ENCODE data around the gene KIAA0513. TPM values are rescaled to one million over a fixed set of nuclear protein-coding genes. Genes with fewer than 3 reads are reported as not detected.

Gene KIAA0513
- total RNA-seq, 2 donors from 2014 or later: 23.1 to 71.9 TPM

DNA sequence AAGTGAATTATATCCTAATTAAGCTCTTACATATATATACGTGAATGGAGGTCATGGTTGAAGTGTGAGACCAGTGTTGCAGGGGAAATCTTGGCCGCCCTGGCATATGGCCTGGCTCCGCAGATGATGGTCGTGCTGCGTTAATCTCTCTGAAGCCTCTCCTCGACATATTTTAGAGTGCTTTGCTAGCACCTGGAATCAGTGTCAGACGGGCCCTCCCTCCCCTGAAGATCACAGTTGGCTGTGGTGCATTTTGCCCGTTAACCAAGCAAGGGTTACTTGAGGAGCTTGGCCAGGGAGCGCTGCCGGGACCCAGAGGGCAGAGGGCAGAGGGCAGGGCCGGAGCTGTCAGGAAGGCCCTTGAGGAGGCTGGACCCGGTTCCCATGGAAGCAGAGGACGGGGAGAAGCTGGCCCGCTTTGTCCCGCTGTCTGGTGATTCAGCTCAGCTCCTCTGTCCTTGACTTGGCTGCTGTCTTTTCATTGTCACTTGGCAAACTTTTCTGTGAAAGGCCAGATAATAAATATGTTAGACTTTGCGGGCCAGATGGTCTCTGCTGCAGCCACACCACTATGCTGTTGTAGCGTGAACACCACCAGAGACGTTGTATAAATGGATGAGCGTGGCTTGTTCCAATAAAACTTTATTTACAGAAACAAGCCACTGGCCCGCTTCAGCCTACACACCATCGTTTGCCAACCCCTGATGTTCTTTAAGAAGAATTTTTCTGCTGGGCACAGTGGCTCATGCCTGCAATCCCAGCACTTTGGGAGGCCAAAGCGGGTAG, 52.4 kb downstream of the KIAA0513 start:
- no peak overlapping the region for H3K4me3 ChIP-seq
- H3K27ac ChIP-seq: no peak overlapping the region
- H3K4me1 ChIP-seq: no peaks in the 10 kb centered on the region
- intact Hi-C loops (cut with DNase I): loop anchor here (10.0 kb wide), 1 partner anchor 105 kb away; no protein-coding TSS in a partner anchor
- H3K36me3 ChIP-seq (replicated peaks in 1 of 2; ENCODE audit: insufficient read depth in 1 of 2, low read depth in 2 of 2): peaks cover 12 to 17% of the 10 kb centered on the region in 2 donors
- WGBS, 2 donors: 90 to 91% methylated on average over 22 of the region's 22 CpGs
- H3K9me3 ChIP-seq: no peaks in the 10 kb centered on the region
- H3K27me3 ChIP-seq: no peaks in the 10 kb centered on the region
- DNase-seq (no peak), ATAC-seq (no peak)
- TF ChIP-seq POLR2A (IDR thresholded peaks at IDR 0.05): no peak
- TF ChIP-seq, protein P1, sequence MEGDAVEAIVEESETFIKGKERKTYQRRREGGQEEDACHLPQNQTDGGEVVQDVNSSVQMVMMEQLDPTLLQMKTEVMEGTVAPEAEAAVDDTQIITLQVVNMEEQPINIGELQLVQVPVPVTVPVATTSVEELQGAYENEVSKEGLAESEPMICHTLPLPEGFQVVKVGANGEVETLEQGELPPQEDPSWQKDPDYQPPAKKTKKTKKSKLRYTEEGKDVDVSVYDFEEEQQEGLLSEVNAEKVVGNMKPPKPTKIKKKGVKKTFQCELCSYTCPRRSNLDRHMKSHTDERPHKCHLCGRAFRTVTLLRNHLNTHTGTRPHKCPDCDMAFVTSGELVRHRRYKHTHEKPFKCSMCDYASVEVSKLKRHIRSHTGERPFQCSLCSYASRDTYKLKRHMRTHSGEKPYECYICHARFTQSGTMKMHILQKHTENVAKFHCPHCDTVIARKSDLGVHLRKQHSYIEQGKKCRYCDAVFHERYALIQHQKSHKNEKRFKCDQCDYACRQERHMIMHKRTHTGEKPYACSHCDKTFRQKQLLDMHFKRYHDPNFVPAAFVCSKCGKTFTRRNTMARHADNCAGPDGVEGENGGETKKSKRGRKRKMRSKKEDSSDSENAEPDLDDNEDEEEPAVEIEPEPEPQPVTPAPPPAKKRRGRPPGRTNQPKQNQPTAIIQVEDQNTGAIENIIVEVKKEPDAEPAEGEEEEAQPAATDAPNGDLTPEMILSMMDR (IDR thresholded peaks at IDR 0.05): no peak

DNA sequence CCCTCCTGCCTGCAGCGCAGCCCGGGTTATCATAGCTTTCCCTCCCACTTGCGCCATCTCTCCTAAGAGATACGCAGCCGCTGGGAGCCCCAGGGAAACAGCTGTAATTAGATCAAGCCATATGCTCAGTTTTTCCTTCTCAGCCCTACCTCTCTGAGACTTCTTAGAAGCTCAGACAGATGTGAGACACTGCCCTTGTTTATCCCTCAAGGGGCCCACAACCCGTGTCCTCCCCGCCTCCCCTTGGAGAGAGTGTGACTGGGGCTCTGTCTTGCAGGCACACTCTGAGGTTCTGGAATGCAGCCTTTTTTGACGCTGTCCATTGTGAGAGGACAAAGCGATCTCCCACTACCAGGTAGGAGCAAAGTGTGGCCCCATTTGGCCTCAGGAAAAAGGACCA, 53.4 kb downstream of the KIAA0513 start:
- 89 to 92% methylated on average over 8 to 9 of the region's 9 CpGs for whole genome bisulfite sequencing, 2 donors
- Histone ChIP-seq H3K4me3 (no peak overlapping the region), H3K4me1 (no peaks in the 10 kb centered on the region), H3K9me3 (no peaks in the 10 kb centered on the region), H3K27ac (no peak overlapping the region), H3K36me3 (replicated peaks in 1 of 2; ENCODE audit: insufficient read depth in 1 of 2, low read depth in 2 of 2) (peaks cover 12 to 17% of the 10 kb centered on the region in 2 donors), H3K27me3 (no peaks in the 10 kb centered on the region)
- TF ChIP-seq POLR2A (IDR thresholded peaks at IDR 0.05): no peak
- TF ChIP-seq, protein P1 (IDR thresholded peaks at IDR 0.05): no peak
- intact Hi-C loops (cut with DNase I): loop anchor here (10.0 kb wide), 1 partner anchor 106 kb away; no protein-coding TSS in a partner anchor
- ATAC-seq (no peak), DNase-seq (no peak)

DNA sequence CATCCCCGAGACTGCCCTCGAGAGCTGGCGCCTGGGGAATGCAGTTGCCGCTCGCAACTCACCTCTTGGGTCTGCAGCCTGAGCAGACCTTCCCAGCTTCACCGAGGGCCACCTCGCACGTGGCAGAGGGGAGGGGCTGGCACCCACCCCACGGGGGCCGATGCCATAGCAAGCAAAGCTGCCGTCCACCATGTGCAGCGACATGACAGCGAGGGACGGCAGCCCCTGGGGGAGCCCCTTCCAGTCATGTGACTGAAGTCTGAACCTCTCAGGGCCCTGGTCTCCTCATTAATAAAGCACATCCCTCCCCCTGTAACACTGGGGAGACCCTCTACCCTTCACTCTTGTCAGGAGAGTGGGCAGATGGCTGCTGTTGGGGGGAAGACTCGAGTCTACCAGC, 54.2 kb downstream of the KIAA0513 start:
- H3K4me1 ChIP-seq: no peaks in the 10 kb centered on the region
- no peak for DNase-seq
- no peaks in the 10 kb centered on the region for H3K9me3 ChIP-seq
- ATAC-seq: no peak
- no peak overlapping the region for H3K4me3 ChIP-seq
- intact Hi-C loops (cut with DNase I): loop anchor here (10.0 kb wide), 1 partner anchor 107 kb away; no protein-coding TSS in a partner anchor
- 88% methylated on average over 12 of the region's 15 CpGs; no CpG with 5 or more reads in 1 of the 2 donors for WGBS, 2 donors
- H3K36me3 ChIP-seq (replicated peaks in 1 of 2; ENCODE audit: insufficient read depth in 1 of 2, low read depth in 2 of 2): peaks cover 12 to 17% of the 10 kb centered on the region in 2 donors
- TF ChIP-seq, protein P1 (IDR thresholded peaks at IDR 0.05): no peak
- no peak for TF ChIP-seq POLR2A (IDR thresholded peaks at IDR 0.05)
- no peaks in the 10 kb centered on the region for H3K27me3 ChIP-seq
- H3K27ac ChIP-seq: no peak overlapping the region

GRCh38 chr16:85082173-85083050, 54.8 kb downstream of the KIAA0513 start:
- WGBS, 2 donors: 60 to 74% methylated on average over 32 to 33 of the region's 33 CpGs
- Histone ChIP-seq H3K9me3 (no peaks in the 10 kb centered on the region), H3K27ac (no peak overlapping the region), H3K36me3 (replicated peaks in 1 of 2; ENCODE audit: insufficient read depth in 1 of 2, low read depth in 2 of 2) (peaks cover 8 to 15% of the 10 kb centered on the region in 2 donors), H3K4me1 (no peaks in the 10 kb centered on the region), H3K27me3 (no peaks in the 10 kb centered on the region), H3K4me3 (no peak overlapping the region)
- no peak for DNase-seq
- intact Hi-C loops (cut with DNase I): loop anchor here (10.0 kb wide), 1 partner anchor 108 kb away; no protein-coding TSS in a partner anchor
- no peak for ATAC-seq
- no peak for TF ChIP-seq POLR2A (IDR thresholded peaks at IDR 0.05)
- TF ChIP-seq, protein P1 (IDR thresholded peaks at IDR 0.05): no peak

Data from body of pancreas (tissue), 4 donors.